Right ventricle myocardium inferior (tissue), 1 donor: ENCODE measurements around the gene GPR32. TPM values are rescaled to one million over a fixed set of nuclear protein-coding genes. Genes with fewer than 3 reads are reported as not detected.
"Not testable (repeated sequence)": the region's sequence is repeated elsewhere in the genome, so short reads cannot be mapped to it uniquely, and the experiment has no call there.

Experiments used
- ATAC-seq: fragments of 200-7000 bp; cut with Tn5 transposase; one replicate; pipeline ENCODE4 v1.9.1; 2020; ENCODE audit warnings: mild to moderate bottlenecking, moderate library complexity
- DNase-seq: peaks from one replicate; pipeline ENCODE4 v3.0.0; 2021; ENCODE audit errors: missing footprints
- intact Hi-C: fragments of 100-400 bp; cut with DNase I; formaldehyde crosslinking; loops from one replicate; pipeline ENCODE4 v1.11.0; 2022
- long read RNA-seq: library from polyadenylated mRNA; unstranded; transcript quantifications from one replicate; pipeline ENCODE4 v2.0.0, GENCODE V29; 2021
- total RNA-seq: library from RNA; stranded (reverse); fragmentation: NEBNext Ultra II Directional; extraction: Animal tissue kit (Norgen Biotek cat#: 25700); gene quantifications from one replicate; pipeline ENCODE4 v1.2.1, GENCODE V29; 2021
- donor health status: DM: no; HTN: yes; CAD: no; lungs with severe emphysema.

GPR32 gene, protein sequence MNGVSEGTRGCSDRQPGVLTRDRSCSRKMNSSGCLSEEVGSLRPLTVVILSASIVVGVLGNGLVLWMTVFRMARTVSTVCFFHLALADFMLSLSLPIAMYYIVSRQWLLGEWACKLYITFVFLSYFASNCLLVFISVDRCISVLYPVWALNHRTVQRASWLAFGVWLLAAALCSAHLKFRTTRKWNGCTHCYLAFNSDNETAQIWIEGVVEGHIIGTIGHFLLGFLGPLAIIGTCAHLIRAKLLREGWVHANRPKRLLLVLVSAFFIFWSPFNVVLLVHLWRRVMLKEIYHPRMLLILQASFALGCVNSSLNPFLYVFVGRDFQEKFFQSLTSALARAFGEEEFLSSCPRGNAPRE
- total RNA-seq, result not detected
- long read RNA-seq, result 0 reads

- ATAC-seq, intact Hi-C loops, DNase-seq: not testable (repeated sequence)
These were observed at the start of gene GPR32 for GRCh38 chr19:50770164-50770563. GPR32 (plus strand) TSS chr19:50770464; CDS start chr19:50770601, 137 bp downstream.

- ATAC-seq (no peak), DNase-seq (no peak)
- intact Hi-C loops, result no loop called here
These were observed 49.3 kb upstream of the GPR32 start for GRCh38 chr19:50720921-50721381.

- DNase-seq (no peak), ATAC-seq (no peak)
- intact Hi-C loops, result no loop called here
These were observed 48.7 kb upstream of the GPR32 start for GRCh38 chr19:50721441-50722137.

DNA sequence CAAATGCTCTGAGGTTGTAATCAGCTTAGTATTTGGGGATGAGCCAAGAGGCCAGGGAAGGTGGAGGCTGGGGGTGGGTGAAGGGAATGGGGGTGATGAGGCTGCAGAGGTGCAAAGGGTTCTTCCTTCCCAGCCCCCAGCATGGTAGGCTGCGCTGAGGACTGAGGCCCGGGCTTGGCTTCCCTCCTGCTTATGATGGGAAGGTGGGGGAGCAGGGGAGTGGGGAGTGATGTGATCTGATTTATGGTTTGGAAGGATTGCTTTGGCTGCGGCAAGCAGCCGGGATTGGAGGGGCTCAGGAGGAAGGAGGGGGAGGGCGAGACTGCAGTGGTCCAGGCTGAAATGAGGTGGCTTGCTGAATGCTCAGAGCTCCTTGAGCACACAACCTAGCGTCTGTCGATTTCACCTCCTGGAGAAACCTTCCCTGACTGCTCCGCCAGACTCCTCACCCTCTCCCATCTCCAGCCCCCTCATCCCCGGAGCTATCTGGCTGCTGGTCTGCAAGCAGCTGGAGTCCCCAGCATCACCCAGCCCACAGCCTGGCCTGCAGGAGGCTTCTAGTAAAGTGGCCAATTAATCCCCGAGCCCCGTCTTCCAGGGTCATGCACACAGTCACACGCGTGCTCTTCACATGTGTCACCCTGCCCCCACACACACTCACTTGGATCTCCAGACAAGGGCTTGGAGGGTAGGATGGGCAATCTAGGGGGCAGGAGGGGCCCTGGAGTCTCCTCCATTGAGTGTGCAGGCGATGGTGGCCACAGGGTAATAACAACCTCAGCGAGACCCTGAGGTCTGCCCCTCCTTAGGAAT, 47.9 kb upstream of the GPR32 start:
- ATAC-seq (no peak), DNase-seq (no peak)
- intact Hi-C loops, result no loop called here

GRCh38 chr19:50723069-50723468, 47.2 kb upstream of the GPR32 start, which contains the start of gene CLEC11A:
CLEC11A (plus strand) TSS chr19:50723364; CDS start chr19:50723526, 162 bp downstream.
- no peak for ATAC-seq
- DNase-seq, result no peak
- intact Hi-C loops, result no loop called here

DNA sequence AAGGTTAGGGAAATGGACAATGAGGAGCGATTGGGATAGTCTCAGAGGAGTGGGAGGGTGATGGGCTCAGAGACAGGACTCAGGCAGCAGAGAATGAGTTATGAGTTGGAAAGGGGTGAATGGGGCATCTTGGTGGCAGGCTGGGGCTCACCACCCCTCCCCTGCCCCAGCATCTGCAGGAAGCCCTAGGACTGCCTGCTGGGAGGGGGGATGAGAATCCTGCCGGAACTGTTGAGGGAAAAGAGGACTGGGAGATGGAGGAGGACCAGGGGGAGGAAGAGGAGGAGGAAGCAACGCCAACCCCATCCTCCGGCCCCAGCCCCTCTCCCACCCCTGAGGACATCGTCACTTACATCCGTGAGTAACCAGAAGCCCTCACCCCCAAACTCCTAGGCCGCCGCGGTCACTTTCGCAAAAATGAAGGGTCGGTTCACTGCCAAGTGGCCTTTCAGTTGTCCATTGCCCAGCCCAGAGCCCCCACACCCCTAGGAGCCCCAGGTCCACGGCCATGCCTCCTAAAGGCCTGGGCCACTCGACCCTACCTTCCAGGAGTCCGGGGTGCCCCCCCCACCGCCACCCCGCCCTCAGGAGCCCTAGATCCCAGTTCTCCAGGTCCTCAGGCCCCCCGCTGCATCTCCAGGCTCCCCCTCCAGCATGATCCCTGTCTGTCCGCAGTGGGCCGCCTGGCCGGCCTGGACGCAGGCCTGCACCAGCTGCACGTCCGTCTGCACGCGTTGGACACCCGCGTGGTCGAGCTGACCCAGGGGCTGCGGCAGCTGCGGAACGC, 46.3 kb upstream of the GPR32 start:
- DNase-seq, result no peak
- intact Hi-C loops, result no loop called here
- no peak for ATAC-seq

DNA sequence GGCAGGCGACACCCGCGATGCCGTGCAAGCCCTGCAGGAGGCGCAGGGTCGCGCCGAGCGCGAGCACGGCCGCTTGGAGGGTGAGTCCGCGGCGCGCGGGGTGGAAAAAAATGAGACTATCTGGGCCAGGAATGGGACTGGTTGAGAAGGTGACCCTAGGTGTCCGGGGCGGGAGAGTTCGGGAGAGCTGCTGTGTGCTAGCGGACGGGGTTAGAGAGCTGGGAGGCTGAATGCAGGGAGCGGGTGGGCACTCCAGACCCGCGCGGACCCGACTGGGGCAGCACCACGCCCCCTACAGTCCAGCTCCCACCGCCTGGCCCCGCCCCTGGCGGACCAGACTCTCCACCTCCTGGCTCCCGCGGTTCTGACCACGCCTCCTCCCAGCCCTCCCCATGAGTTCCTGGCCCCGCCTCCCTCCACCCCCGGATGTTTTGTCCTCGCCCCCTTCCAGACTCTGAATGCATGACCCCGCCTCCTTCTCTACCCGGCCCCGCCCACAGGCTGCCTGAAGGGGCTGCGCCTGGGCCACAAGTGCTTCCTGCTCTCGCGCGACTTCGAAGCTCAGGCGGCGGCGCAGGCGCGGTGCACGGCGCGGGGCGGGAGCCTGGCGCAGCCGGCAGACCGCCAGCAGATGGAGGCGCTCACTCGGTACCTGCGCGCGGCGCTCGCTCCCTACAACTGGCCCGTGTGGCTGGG, 45.6 kb upstream of the GPR32 start:
- ATAC-seq (peak; percentile 96), DNase-seq (peak; percentile 99)
- intact Hi-C loops, result no loop called here

GRCh38 chr19:50725218-50725910, 44.9 kb upstream of the GPR32 start:
- intact Hi-C loops, result no loop called here
- DNase-seq (no peak), ATAC-seq (peak; percentile 27)

DNA sequence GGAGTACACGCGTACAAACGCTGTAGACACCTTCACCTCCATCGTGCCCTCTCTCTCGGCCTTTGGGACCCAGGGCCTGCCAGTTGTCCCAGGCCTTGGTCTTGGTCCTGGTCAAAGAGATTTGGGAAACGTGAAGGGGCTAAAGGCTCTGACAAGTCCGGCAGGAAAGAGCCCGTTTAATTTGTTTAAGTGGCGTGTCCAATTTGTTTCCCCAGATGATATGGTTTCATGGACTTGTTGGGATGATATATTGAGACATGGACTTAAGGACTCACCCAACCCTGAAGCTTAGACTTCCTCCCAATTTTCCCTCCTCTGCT, 44.4 kb upstream of the GPR32 start:
- DNase-seq (no peak), ATAC-seq (no peak)
- intact Hi-C loops, result no loop called here

DNA sequence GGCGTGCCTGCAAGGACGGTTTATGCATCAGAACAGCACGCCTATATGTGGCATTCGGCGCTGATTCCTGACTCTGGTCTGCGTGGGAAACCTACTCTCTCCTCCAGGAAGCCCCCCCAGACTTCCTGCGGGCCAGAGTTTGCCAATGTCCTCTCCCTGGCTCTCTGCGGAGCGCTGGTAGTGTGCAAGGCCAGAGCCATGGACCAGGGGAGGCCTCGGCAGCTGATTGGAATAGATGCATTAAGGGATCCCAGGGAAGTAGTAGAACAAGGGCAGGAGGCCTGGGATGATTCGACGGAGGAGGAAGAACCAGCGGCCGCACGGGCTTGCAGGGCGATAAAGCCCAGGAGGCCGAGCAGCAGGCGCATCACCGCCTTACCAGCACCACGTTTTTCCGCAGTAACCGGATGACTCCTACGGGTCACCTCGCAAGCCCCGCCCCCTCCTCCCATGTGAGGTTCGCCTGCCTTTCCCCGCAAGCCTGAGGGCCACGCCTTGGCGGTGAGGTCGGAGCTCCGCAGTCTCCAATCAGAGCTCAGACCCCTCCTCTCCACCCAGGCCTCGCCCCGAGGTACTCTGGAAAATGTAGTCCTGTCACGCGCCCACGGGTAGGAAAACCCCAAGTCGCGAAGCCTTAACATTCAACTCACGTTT, 42.1 kb upstream of the GPR32 start:
- intact Hi-C loops, result no loop called here

DNA sequence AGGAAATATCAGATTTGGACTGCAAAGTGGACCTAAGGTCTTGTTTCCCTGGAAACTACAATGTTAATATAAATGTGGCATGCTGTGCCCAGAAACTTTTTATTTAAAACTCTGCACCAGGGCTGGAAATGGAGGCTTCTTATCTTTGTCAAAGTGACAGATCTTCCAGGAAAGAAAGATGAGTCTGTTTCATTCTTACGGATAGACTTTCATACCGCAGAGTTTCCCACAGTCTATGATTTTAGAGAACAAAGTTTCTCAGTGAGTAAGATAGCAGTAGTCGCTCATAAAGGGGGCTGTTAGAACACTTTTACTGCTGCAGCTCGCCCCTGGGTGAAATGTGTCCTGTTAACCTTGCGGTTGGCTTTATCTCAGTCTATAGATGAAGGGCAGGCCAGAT, 40.4 kb upstream of the GPR32 start:
- ATAC-seq, result no peak
- DNase-seq, result no peak
- intact Hi-C loops, result no loop called here

More for the DNA sequence above, 42.1 kb upstream of the GPR32 start:
- DNase-seq (peak; percentile 85), ATAC-seq (no peak)

GRCh38 chr19:50735869-50736268, 34.4 kb upstream of the GPR32 start:
- intact Hi-C loops, result no loop called here
- no peak for DNase-seq
- ATAC-seq, result no peak

GRCh38 chr19:50736338-50736737, 33.9 kb upstream of the GPR32 start:
- intact Hi-C loops, result no loop called here
- no peak for ATAC-seq
- DNase-seq, result no peak

GRCh38 chr19:50739132-50739913, 30.9 kb upstream of the GPR32 start:
- intact Hi-C loops, result no loop called here
- DNase-seq (no peak), ATAC-seq (no peak)

GRCh38 chr19:50739914-50740426, 30.3 kb upstream of the GPR32 start:
- no peak for ATAC-seq
- intact Hi-C loops, result no loop called here
- DNase-seq, result no peak
